Measurements from ENCODE around the gene TANGO2. TPM values are rescaled to one million over a fixed set of nuclear protein-coding genes. Genes with fewer than 3 reads are reported as not detected.

TANGO2 gene
- total and polyA plus RNA-seq, 2 of the 8 experiments (the other 6 are each of a cell fraction or from before 2014, with no cell fraction given), result 10.1 to 18.4 TPM

DNA sequence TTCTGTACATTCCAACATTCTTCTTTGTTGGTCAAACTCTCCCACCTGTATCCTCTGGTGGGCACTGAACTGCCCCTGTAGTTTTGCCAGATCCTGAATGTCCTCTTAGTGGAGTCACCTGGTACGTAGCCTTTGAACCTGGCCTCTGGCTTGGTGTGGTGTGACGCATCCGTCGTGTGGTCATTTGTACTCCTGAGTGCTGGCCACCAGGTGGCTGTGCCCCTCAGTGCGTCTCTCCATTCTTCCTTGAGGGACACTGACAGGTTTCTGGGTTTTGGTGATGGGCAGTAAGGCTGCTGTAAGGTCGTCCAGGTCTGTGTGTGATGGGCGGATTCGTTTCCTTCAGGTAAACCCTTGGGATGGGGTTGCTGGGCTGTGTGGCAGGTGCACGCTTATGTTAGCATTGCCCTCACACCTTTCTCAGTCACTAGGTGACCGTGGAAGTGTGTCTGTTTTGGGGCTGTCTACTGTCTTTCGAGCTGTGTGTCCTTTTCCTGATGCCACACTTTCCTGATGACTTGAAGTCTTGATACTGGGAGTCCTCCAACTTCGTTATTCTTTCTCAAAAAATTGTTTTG lies 81.4 kb downstream of the TANGO2 start:
- Histone ChIP-seq H4K20me1 (replicated peaks in 1 of 2; ENCODE audit: control insufficient read depth in 1 of 2, insufficient read depth in 2 of 2, low read length in 2 of 2) (peaks cover 14 to 44% of the 10 kb centered on the region in 2 experiments), H2BK12ac (ENCODE audit: low read depth, low read length) (no peak overlapping the region), H3K9ac (replicated peaks in 1 of 4; ENCODE audit: extremely low read depth in 1 of 4, low read depth in 3 of 4, low read length in 3 of 4) (no peak overlapping the region), H2BK120ac (replicated peaks; ENCODE audit: low read depth, low read length) (no peak overlapping the region), H3K79me1 (ENCODE audit: low read depth, low read length) (peaks cover 16% of the 10 kb centered on the region), H4K91ac (replicated peaks; ENCODE audit: insufficient read length, low read length) (no peak overlapping the region), H3K4ac (replicated peaks; ENCODE audit: insufficient read length, low read depth, low read length) (no peak overlapping the region), H3K4me1 (replicated peaks in 1 of 4; ENCODE audit: control insufficient read depth in 3 of 4, insufficient read depth in 4 of 4, low read length in 3 of 4) (peaks cover 0 to 6% (median 0%) of the 10 kb centered on the region in 4 experiments; a peak in 3 of 7 replicates), H2BK5ac (ENCODE audit: low read depth, low read length) (no peak overlapping the region), H3K4me3 (ENCODE audit: extremely low read depth in 1 of 4, insufficient read depth in 2 of 4, low read depth in 3 of 4, low read length in 4 of 4) (no peak overlapping the region), H3K14ac (ENCODE audit: insufficient read length) (no peak overlapping the region), H2BK15ac (ENCODE audit: low read length) (no peak overlapping the region), H3K79me2 (ENCODE audit: control insufficient read depth in 1 of 2, insufficient read depth in 2 of 2, low read length in 2 of 2) (peaks cover 0 to 34% of the 10 kb centered on the region in 2 experiments), H3K9me3 (ENCODE audit: insufficient read depth in 2 of 2, low read depth in 1 of 2, low read length in 1 of 2) (no peaks in the 10 kb centered on the region), H2BK20ac (ENCODE audit: low read length) (no peak overlapping the region), H3K56ac (replicated peaks; ENCODE audit: insufficient read length, low read depth, low read length) (no peak overlapping the region), H3K23ac (ENCODE audit: insufficient read length) (no peak overlapping the region), H4K8ac (ENCODE audit: extremely low read depth, insufficient read depth, low read length) (no peak overlapping the region), H4K5ac (ENCODE audit: insufficient read length, low read depth, low read length) (no peak overlapping the region), H3K27me3 (replicated peaks in 1 of 4; ENCODE audit: control insufficient read depth in 3 of 4, extremely low read depth in 1 of 4, insufficient read depth in 3 of 4, low read length in 3 of 4) (no peaks in the 10 kb centered on the region), H3K18ac (ENCODE audit: extremely low read depth, low read length) (no peak overlapping the region), H3K4me2 (ENCODE audit: insufficient read depth in 1 of 2, low read depth in 2 of 2, low read length in 2 of 2) (no peak overlapping the region), H2AK5ac (ENCODE audit: low read depth, low read length) (no peak overlapping the region), H3K36me3 (ENCODE audit: control insufficient read depth in 2 of 4, insufficient read depth in 4 of 4, low read length in 3 of 4) (peaks cover 32 to 83% (median 55%) of the 10 kb centered on the region in 4 experiments), H3K23me2 (ENCODE audit: low read depth, low read length) (no peaks in the 10 kb centered on the region), H3K27ac (ENCODE audit: low read depth, low read length) (no peak overlapping the region), H2AFZ (ENCODE audit: low read length) (no peak overlapping the region)
- POLR2A ChIA-PET (ENCODE audit: partially characterized antibody), result interaction anchor here (22.7 to 29.4 kb wide), 2 partner anchors 7 to 9 kb away, joined by 598 read pairs; partner anchors contain the start of genes RANBP1 and TRMT2A
- TF ChIP-seq POLR2AphosphoS5 (IDR thresholded peaks at IDR 0.05; ENCODE audit: low read depth, low read length), result 0 out of 2 replicates have a peak, but pooled peaks have one; percentile 49
- TF ChIP-seq TCF12 (IDR thresholded peaks at IDR 0.05; ENCODE audit: low read depth, low read length), result no peak
- TF ChIP-seq, protein P1, sequence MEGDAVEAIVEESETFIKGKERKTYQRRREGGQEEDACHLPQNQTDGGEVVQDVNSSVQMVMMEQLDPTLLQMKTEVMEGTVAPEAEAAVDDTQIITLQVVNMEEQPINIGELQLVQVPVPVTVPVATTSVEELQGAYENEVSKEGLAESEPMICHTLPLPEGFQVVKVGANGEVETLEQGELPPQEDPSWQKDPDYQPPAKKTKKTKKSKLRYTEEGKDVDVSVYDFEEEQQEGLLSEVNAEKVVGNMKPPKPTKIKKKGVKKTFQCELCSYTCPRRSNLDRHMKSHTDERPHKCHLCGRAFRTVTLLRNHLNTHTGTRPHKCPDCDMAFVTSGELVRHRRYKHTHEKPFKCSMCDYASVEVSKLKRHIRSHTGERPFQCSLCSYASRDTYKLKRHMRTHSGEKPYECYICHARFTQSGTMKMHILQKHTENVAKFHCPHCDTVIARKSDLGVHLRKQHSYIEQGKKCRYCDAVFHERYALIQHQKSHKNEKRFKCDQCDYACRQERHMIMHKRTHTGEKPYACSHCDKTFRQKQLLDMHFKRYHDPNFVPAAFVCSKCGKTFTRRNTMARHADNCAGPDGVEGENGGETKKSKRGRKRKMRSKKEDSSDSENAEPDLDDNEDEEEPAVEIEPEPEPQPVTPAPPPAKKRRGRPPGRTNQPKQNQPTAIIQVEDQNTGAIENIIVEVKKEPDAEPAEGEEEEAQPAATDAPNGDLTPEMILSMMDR (IDR thresholded peaks at IDR 0.05; ENCODE audit: control extremely low read depth in 1 of 3, insufficient read depth in 1 of 3, low read depth in 1 of 3, low read length in 3 of 3), result peak; percentile 30 to 45 (median 32)
- no peak for DNase-seq (ENCODE audit: low read depth in 1 of 2, low spot score in 2 of 2)
- WGBS, 2 experiments (ENCODE audit: extremely low coverage in 1 of 2, insufficient coverage in 1 of 2, insufficient read length in 1 of 2, insufficient replicate concordance in 2 of 2, low coverage in 1 of 2, low lambda C conversion rate in 2 of 2, missing lambda C conversion rate in 1 of 2), result 91% methylated on average over 12 of the region's 12 CpGs; no CpG with 5 or more reads in 1 of the 2 experiments
- FAIRE-seq, result no peak
- CTCF ChIA-PET (ENCODE audit: partially characterized antibody), result interaction anchor here (0.7 to 4.5 kb wide), 4 partner anchors 8 to 41 kb away, joined by 3 to 23 read pairs (median 8); no protein-coding TSS in a partner anchor

All from H1 (cell line).